IPS-18a (cell line): Measurements from ENCODE around the gene IFNL4.
"Not testable (repeated sequence)": the region's sequence is repeated elsewhere in the genome, so short reads cannot be mapped to it uniquely, and the experiment has no call there.

Experiments
- H3K27ac ChIP-seq: one replicate; pipeline ENCODE4 v1.5.1; 2013; ENCODE audit warnings: low read length
- H3K27me3 ChIP-seq: one replicate; pipeline ENCODE4 v1.6.1; 2013; ENCODE audit warnings: mild to moderate bottlenecking, low read length; ENCODE audit not compliant: control insufficient read depth, insufficient read depth
- H3K36me3 ChIP-seq: one replicate; pipeline ENCODE4 v1.6.1; 2013; ENCODE audit warnings: low read depth, low read length; ENCODE audit not compliant: control insufficient read depth
- H3K4me1 ChIP-seq: one replicate; pipeline ENCODE4 v1.6.1; 2013; ENCODE audit warnings: low read depth, low read length; ENCODE audit not compliant: control insufficient read depth
- H3K4me3 ChIP-seq: one replicate; pipeline ENCODE4 v1.5.1; 2013; ENCODE audit warnings: low read length
- H3K9ac ChIP-seq: one replicate; pipeline ENCODE4 v1.6.1; 2013; ENCODE audit warnings: mild to moderate bottlenecking, low read length, moderate library complexity
- H3K9me3 ChIP-seq: one replicate; pipeline ENCODE4 v1.6.1; 2013; ENCODE audit warnings: low read depth, low read length; ENCODE audit not compliant: control insufficient read depth

The IFNL4 gene

GRCh38 chr19:39270036-39270871 lies 21.6 kb upstream of the IFNL4 start:
- H3K9ac ChIP-seq, result no peak overlapping the region

DNA sequence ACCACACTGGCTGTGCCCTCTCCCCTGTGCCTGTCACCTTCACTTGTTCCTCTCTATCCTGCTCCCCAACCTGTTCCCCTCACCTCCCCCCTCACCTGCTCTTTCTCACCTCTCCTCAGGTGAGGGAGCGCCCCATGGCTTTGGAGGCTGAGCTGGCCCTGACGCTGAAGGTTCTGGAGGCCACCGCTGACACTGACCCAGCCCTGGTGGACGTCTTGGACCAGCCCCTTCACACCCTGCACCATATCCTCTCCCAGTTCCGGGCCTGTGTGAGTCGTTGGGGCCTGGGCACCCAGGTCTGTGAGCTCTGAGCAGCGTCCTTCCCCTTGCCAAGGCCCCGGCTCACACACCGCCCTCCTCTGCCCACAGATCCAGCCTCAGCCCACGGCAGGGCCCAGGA lies 20.7 kb upstream of the IFNL4 start:
- not testable (repeated sequence) for H3K9me3 ChIP-seq, H3K9ac ChIP-seq, H3K4me1 ChIP-seq, H3K36me3 ChIP-seq, H3K4me3 ChIP-seq, H3K27ac ChIP-seq
- peaks cover 33% of the 10 kb centered on the region for H3K27me3 ChIP-seq

More at GRCh38 chr19:39270036-39270871, 21.6 kb upstream of the IFNL4 start:
- H3K4me3 ChIP-seq, result no peak overlapping the region
- H3K27ac ChIP-seq, result no peak overlapping the region
- no peaks in the 10 kb centered on the region for H3K36me3 ChIP-seq
- H3K4me1 ChIP-seq, result no peaks in the 10 kb centered on the region
- H3K9me3 ChIP-seq, result no peaks in the 10 kb centered on the region
- peaks cover 24% of the 10 kb centered on the region for H3K27me3 ChIP-seq

DNA sequence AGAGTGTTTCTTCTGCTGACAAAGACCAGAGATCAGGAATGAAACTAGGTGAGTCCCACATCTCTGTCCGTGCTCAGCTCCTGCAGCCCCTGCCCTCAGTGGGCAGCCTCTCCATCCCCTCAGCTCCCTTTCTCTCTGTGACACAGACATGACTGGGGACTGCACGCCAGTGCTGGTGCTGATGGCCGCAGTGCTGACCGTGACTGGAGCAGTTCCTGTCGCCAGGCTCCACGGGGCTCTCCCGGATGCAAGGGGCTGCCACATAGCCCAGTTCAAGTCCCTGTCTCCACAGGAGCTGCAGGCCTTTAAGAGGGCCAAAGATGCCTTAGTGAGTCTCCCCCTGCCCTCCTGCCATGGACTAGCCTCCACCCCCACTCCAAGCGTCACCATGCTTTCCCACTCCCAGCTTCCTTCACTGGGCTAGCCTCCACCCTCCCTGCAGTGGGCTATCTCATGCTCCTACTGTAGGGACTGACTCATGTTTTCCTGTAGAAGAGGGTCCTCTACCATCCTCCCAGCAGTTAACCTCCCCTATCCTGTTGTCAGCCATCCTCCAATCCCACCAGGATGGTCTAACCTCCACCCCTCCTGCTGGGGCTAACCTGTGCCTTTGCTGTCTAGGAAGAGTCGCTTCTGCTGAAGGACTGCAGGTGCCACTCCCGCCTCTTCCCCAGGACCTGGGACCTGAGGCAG lies 20.0 kb upstream of the IFNL4 start:
- H3K9me3 ChIP-seq, H3K36me3 ChIP-seq, H3K9ac ChIP-seq, H3K4me3 ChIP-seq, H3K27ac ChIP-seq, H3K4me1 ChIP-seq: not testable (repeated sequence)
- H3K27me3 ChIP-seq, result peaks cover 40% of the 10 kb centered on the region

DNA sequence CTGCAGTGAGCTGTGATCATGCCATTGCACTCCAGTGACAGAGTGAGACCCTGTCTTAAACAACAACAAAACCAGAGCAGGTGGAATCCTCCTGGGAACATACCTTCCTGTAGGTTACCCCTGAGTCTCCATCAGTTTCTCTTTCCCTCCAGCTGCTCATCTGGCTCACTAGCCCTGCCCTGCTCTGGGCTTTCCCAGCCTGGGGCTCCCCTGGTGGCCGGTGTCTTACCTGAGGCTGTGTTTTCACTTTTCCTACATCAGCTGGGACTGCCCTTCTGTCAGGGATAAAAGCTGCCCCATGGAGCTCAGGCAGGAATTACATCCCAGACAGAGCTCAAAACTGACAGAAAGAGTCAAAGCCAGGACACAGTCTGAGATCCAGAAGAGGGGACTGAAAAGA lies 19.4 kb upstream of the IFNL4 start, which contains the start of gene IFNL2:
Gene IFNL2, plus strand, starts transcription at position 312 of the 400 bp plus-strand sequence. CDS start 173 bp downstream, outside the sequence.
- H3K4me3 ChIP-seq, H3K27ac ChIP-seq, H3K9ac ChIP-seq, H3K9me3 ChIP-seq, H3K4me1 ChIP-seq, H3K36me3 ChIP-seq: not testable (repeated sequence)
- H3K27me3 ChIP-seq, result peaks cover 46% of the 10 kb centered on the region

GRCh38 chr19:39265321-39265916 lies 16.8 kb upstream of the IFNL4 start:
- Histone ChIP-seq H3K9ac (no peak overlapping the region), H3K27me3 (peaks cover 63% of the 10 kb centered on the region), H3K36me3 (no peaks in the 10 kb centered on the region), H3K27ac (no peak overlapping the region), H3K4me1 (no peaks in the 10 kb centered on the region), H3K9me3 (no peaks in the 10 kb centered on the region), H3K4me3 (peak overlapping the region; percentile 24)

DNA sequence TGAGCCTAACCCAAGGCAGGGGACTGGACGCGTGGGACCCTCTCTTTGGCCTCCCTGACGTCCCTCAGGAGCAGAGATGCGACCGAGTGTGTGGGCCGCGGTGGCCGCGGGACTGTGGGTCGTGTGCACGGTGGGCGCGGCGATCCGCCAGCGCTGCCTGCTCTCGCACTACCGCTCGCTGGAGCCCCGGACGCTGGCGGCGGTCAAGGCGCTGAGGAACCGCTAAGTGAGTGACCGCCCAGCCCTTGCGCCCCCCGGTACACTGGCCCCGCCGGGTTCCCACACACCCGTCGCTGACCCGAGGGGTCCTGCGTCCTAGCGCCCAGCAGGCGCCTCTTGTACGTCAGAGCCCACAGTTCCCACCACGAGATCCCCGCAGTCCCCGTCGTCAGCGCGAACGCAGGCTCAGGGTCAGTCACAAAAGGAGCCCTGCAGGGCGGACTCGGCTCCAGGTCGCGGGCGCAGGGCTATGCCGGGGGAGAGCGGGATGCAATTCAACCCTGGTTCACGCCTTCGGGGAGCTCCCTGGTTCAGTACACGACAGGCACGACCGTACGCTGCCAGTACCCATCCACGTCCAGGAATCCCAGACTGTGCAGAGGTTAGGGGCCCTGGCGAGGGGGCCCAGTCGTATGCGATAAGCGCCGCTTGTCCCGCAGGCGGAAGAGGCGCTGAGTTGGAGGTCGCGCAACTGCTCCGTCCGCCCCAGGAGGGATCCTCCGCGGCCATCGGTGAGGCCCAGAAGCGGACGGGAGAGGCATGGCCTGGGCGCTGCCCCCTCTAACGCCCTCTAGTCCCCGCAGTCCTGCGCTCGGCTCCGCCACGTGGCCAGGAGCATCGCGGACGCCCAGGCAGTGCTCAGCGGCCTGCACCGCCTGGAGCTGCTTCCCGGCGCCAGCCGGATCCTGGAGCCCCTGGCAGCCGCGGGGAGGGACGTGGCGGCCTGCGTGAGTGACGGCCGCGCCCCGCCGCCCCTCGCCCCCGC lies 15.9 kb upstream of the IFNL4 start:
- peak overlapping the region; percentile 24 for H3K4me3 ChIP-seq
- H3K4me1 ChIP-seq, result no peaks in the 10 kb centered on the region
- no peaks in the 10 kb centered on the region for H3K36me3 ChIP-seq
- peaks cover 63% of the 10 kb centered on the region for H3K27me3 ChIP-seq
- H3K9me3 ChIP-seq, result no peaks in the 10 kb centered on the region
- no peak overlapping the region for H3K27ac ChIP-seq
- H3K9ac ChIP-seq, result no peak overlapping the region

GRCh38 chr19:39263912-39264305 lies 15.3 kb upstream of the IFNL4 start:
- H3K4me3 ChIP-seq, result no peak overlapping the region

DNA sequence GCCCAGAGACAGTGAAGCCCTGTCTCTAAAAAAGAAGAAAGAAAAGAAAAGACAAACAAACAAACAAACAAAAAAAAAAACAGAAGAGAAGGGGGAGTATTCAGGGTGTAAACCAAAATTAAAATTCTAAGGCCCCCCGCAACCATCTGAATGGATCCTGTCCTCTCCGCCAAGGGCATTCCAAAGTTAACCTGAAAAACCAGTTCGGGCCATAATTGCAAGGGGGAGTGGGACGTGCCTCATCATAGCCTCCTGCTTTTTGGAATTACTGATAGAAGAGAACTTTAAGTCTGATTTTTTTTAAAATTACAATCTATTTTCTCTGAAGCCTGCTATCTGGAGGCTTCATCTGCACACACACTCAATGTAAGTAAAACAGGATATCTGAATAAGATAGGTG lies 13.8 kb upstream of the IFNL4 start:
- Histone ChIP-seq H3K27me3 (peaks cover 60% of the 10 kb centered on the region), H3K4me3 (no peak overlapping the region), H3K27ac (no peak overlapping the region), H3K36me3 (no peaks in the 10 kb centered on the region), H3K4me1 (no peaks in the 10 kb centered on the region), H3K9ac (no peak overlapping the region), H3K9me3 (no peaks in the 10 kb centered on the region)

More at GRCh38 chr19:39263912-39264305, 15.3 kb upstream of the IFNL4 start:
- H3K36me3 ChIP-seq, result no peaks in the 10 kb centered on the region
- H3K9me3 ChIP-seq, result no peaks in the 10 kb centered on the region
- no peaks in the 10 kb centered on the region for H3K4me1 ChIP-seq
- peaks cover 63% of the 10 kb centered on the region for H3K27me3 ChIP-seq
- H3K27ac ChIP-seq, result no peak overlapping the region
- H3K9ac ChIP-seq, result no peak overlapping the region

- Histone ChIP-seq H3K4me1 (no peaks in the 10 kb centered on the region), H3K9ac (no peak overlapping the region), H3K27ac (no peak overlapping the region), H3K36me3 (no peaks in the 10 kb centered on the region), H3K4me3 (no peak overlapping the region), H3K9me3 (no peaks in the 10 kb centered on the region), H3K27me3 (peaks cover 54% of the 10 kb centered on the region)
These were observed 13.0 kb upstream of the IFNL4 start for GRCh38 chr19:39261704-39262103.

GRCh38 chr19:39257227-39257626 lies 8.6 kb upstream of the IFNL4 start:
- no peak overlapping the region for H3K27ac ChIP-seq
- no peak overlapping the region for H3K9ac ChIP-seq
- no peaks in the 10 kb centered on the region for H3K4me1 ChIP-seq
- no peaks in the 10 kb centered on the region for H3K9me3 ChIP-seq
- peaks cover 9% of the 10 kb centered on the region for H3K27me3 ChIP-seq
- H3K4me3 ChIP-seq, result no peak overlapping the region
- H3K36me3 ChIP-seq, result no peaks in the 10 kb centered on the region
